Measurements from ENCODE around the gene XRRA1. TPM values are rescaled to one million over a fixed set of nuclear protein-coding genes. Genes with fewer than 3 reads are reported as not detected.

Gene XRRA1
- total RNA-seq, 1 experiment from 2014 or later = 10.4 TPM

GRCh38 chr11:74844072-74844471 lies 104.8 kb downstream of the XRRA1 start:
- H3K36me3 Mint-ChIP-seq = peaks cover 9% of the 10 kb centered on the region
- no peaks in the 10 kb centered on the region for H3K27me3 Mint-ChIP-seq (ENCODE audit: low read depth)
- POLR2A ChIA-PET = no interaction called here
- no peak overlapping the region for H3K27ac Mint-ChIP-seq
- ATAC-seq (no peak), DNase-seq (ENCODE audit: low spot score) (no peak)
- CTCF ChIA-PET = interaction anchor here (0.6 kb wide), 1 partner anchor 20 kb away, joined by 4 read pairs; no protein-coding TSS in a partner anchor
- peaks cover 15% of the 10 kb centered on the region for H3K4me1 Mint-ChIP-seq
- TF ChIP-seq IRF1 (CRISPR knock-in tag; IDR thresholded peaks at IDR 0.05) (no peak), FOXP4 (CRISPR knock-in tag; IDR thresholded peaks at IDR 0.05) (no peak), ZNF138 (CRISPR knock-in tag; conservative IDR thresholded peaks at IDR 0.05) (no peak), ARID4B (CRISPR knock-in tag; IDR thresholded peaks at IDR 0.05; ENCODE audit: borderline replicate concordance) (no peak), ZNF281 (CRISPR knock-in tag; IDR thresholded peaks at IDR 0.05) (no peak), TEAD1 (CRISPR knock-in tag; IDR thresholded peaks at IDR 0.05) (no peak), IRF2 (CRISPR knock-in tag; IDR thresholded peaks at IDR 0.05; ENCODE audit: borderline replicate concordance, low read depth) (no peak), ZNF512 (CRISPR knock-in tag; IDR thresholded peaks at IDR 0.05; ENCODE audit: borderline replicate concordance) (no peak), ZNF263 (CRISPR knock-in tag; IDR thresholded peaks at IDR 0.05; ENCODE audit: low read depth) (no peak), ZNF121 (CRISPR knock-in tag; IDR thresholded peaks at IDR 0.05) (no peak), PREB (CRISPR knock-in tag; IDR thresholded peaks at IDR 0.05; ENCODE audit: borderline replicate concordance) (no peak), NR1H2 (CRISPR knock-in tag; IDR thresholded peaks at IDR 0.05) (no peak), ATF1 (CRISPR knock-in tag; IDR thresholded peaks at IDR 0.05) (no peak)
- no peak overlapping the region for H3K4me3 Mint-ChIP-seq
- no peaks in the 10 kb centered on the region for H3K9me3 Mint-ChIP-seq

Data from WTC11 (cell line).